Sciatic nerve (tissue), 1 donor: Measurements from ENCODE around the gene RFPL2. TPM values are rescaled to one million over a fixed set of nuclear protein-coding genes. Genes with fewer than 3 reads are reported as not detected.

Experiments used
- total RNA-seq: library from RNA; stranded (reverse); fragmentation: NEBNext Ultra II Directional; extraction: Animal tissue kit (Norgen Biotek cat#: 25700); gene quantifications from one replicate; pipeline ENCODE4 v1.2.1, GENCODE V29; 2021
- donor health status: DM: no; HTN: no; CAD: no.

RFPL2 gene
- total RNA-seq, 1 donor from 2014 or later, result not detected

Other genes starting within 250 kb of the RFPL2 start
- not detected for gene SLC5A1, start 161.8 kb downstream of the RFPL2 start, total RNA-seq
- not detected for gene C22orf42, start 45.8 kb downstream of the RFPL2 start, total RNA-seq
- 1.1 TPM for gene SLC5A4, start 50.3 kb upstream of the RFPL2 start, total RNA-seq
- gene RFPL3, start 152.8 kb upstream of the RFPL2 start, total RNA-seq, result not detected
- 47.3 TPM for gene RTCB, start 207.2 kb upstream of the RFPL2 start, total RNA-seq